Osteoblast (primary cell): Measurements from ENCODE around the gene TMCC2. TPM values are rescaled to one million over a fixed set of nuclear protein-coding genes. Genes with fewer than 3 reads are reported as not detected.

Source experiments
- DNase-seq: peaks from one replicate; pipeline ENCODE4 v3.0.0; 2011; ENCODE audit warnings: low spot score, mixed read lengths; ENCODE audit not compliant: insufficient read length; ENCODE audit errors: missing footprints
- H2AFZ ChIP-seq: 2 replicates; pipeline ENCODE4 v1.6.0; 2011; ENCODE audit warnings: mild to moderate bottlenecking, low read length
- H3K27ac ChIP-seq: 2 replicates; pipeline ENCODE4 v1.5.1; 2011; ENCODE audit warnings: mild to moderate bottlenecking, low read depth, low read length, moderate library complexity
- H3K27me3 ChIP-seq: 2 replicates; pipeline ENCODE4 v1.6.0; 2012; ENCODE audit warnings: mild to moderate bottlenecking, control low read depth, inconsistent platforms, low read length, moderate library complexity; ENCODE audit not compliant: insufficient read depth
- H3K36me3 ChIP-seq: 2 replicates; pipeline ENCODE4 v1.5.1; 2011; ENCODE audit warnings: mild to moderate bottlenecking, low read length, control low read depth, moderate library complexity; ENCODE audit not compliant: insufficient read depth
- H3K4me1 ChIP-seq: 2 replicates; pipeline ENCODE4 v1.5.1; 2011; ENCODE audit warnings: mild to moderate bottlenecking, low read length, control low read depth, moderate library complexity; ENCODE audit not compliant: insufficient read depth
- H3K4me2 ChIP-seq: 2 replicates; pipeline ENCODE4 v1.6.0; 2011; ENCODE audit warnings: mild to moderate bottlenecking, low read length; ENCODE audit not compliant: insufficient read depth
- H3K4me3 ChIP-seq: fragments of 200-600 bp; sonication (generic); 3 replicates; pipeline ENCODE4 v1.5.1; 2012; ENCODE audit warnings: mild to moderate bottlenecking, low read length, inconsistent platforms; ENCODE audit not compliant: insufficient read depth
- H3K79me2 ChIP-seq: 2 replicates; pipeline ENCODE4 v1.6.0; 2012; ENCODE audit warnings: mild to moderate bottlenecking, low read length, control low read depth, inconsistent platforms; ENCODE audit not compliant: insufficient read depth
- H3K9me3 ChIP-seq: 2 replicates; pipeline ENCODE4 v1.5.1; 2011; ENCODE audit warnings: low read depth, low read length, control low read depth
- H4K20me1 ChIP-seq: 2 replicates; pipeline ENCODE4 v1.6.0; 2012; ENCODE audit warnings: mild to moderate bottlenecking, low read length, control low read depth; ENCODE audit not compliant: insufficient read depth
- CTCF ChIP-seq: IDR thresholded peaks from 2 replicates; pipeline ENCODE4 v1.5.1; 2011; ENCODE audit warnings: mild to moderate bottlenecking, low read depth, low read length, moderate library complexity; ENCODE audit errors: extremely low read depth
- total RNA-seq: library from RNA; depleted of rRNA; stranded (reverse); fragments of >200 nt; gene quantifications from 2 replicates; pipeline ENCODE4 v1.2.3, GENCODE V29; 2012

TMCC2 gene
- total RNA-seq, 1 donor, result 1.8 TPM

- DNase-seq, result peak; percentile 91
- H3K79me2 ChIP-seq, result no peaks in the 10 kb centered on the region
- H3K27me3 ChIP-seq, result peaks cover 13% of the 10 kb centered on the region
- H2AFZ ChIP-seq, result peak overlapping the region; percentile 88
- peak overlapping the region; percentile 84 for H3K4me3 ChIP-seq
- peaks cover 23% of the 10 kb centered on the region for H3K4me1 ChIP-seq
- H3K27ac ChIP-seq, result no peak overlapping the region
- H4K20me1 ChIP-seq, result no peaks in the 10 kb centered on the region
- H3K4me2 ChIP-seq, result peak overlapping the region; percentile 99
- H3K9me3 ChIP-seq, result no peaks in the 10 kb centered on the region
- TF ChIP-seq CTCF, result no peak
- H3K36me3 ChIP-seq, result no peaks in the 10 kb centered on the region
Measured at GRCh38 chr1:205228093-205228521, 361 bp downstream of the TMCC2 start.

- Histone ChIP-seq H3K4me1 (peaks cover 23% of the 10 kb centered on the region), H4K20me1 (no peaks in the 10 kb centered on the region), H3K36me3 (no peaks in the 10 kb centered on the region), H3K4me3 (peak overlapping the region; percentile 84), H3K9me3 (no peaks in the 10 kb centered on the region), H3K27ac (no peak overlapping the region), H3K27me3 (peaks cover 10% of the 10 kb centered on the region), H3K4me2 (peak overlapping the region; percentile 99), H2AFZ (no peak overlapping the region), H3K79me2 (no peaks in the 10 kb centered on the region)
- DNase-seq, result peak; percentile 84
- no peak for TF ChIP-seq CTCF
Measured at GRCh38 chr1:205229399-205229871, 1.7 kb downstream of the TMCC2 start.

GRCh38 chr1:205229916-205230700 is 2.4 kb downstream of the TMCC2 start:
- TF ChIP-seq CTCF, result no peak
- peaks cover 23% of the 10 kb centered on the region for H3K4me1 ChIP-seq
- H3K4me3 ChIP-seq, result no peak overlapping the region
- H3K4me2 ChIP-seq, result peak overlapping the region; percentile 33
- H3K36me3 ChIP-seq, result no peaks in the 10 kb centered on the region
- H2AFZ ChIP-seq, result no peak overlapping the region
- DNase-seq, result no peak
- no peaks in the 10 kb centered on the region for H4K20me1 ChIP-seq
- no peak overlapping the region for H3K27ac ChIP-seq
- H3K27me3 ChIP-seq, result peaks cover 7% of the 10 kb centered on the region
- H3K9me3 ChIP-seq, result no peaks in the 10 kb centered on the region
- H3K79me2 ChIP-seq, result no peaks in the 10 kb centered on the region

- H3K9me3 ChIP-seq, result no peaks in the 10 kb centered on the region
- H3K27me3 ChIP-seq, result no peaks in the 10 kb centered on the region
- DNase-seq, result no peak
- H3K4me1 ChIP-seq, result peaks cover 23% of the 10 kb centered on the region
- H3K36me3 ChIP-seq, result no peaks in the 10 kb centered on the region
- no peak overlapping the region for H3K4me2 ChIP-seq
- no peaks in the 10 kb centered on the region for H4K20me1 ChIP-seq
- no peak overlapping the region for H3K27ac ChIP-seq
- no peak overlapping the region for H2AFZ ChIP-seq
- TF ChIP-seq CTCF, result no peak
- H3K79me2 ChIP-seq, result no peaks in the 10 kb centered on the region
- H3K4me3 ChIP-seq, result no peak overlapping the region
Measured at GRCh38 chr1:205230982-205231381, 3.2 kb downstream of the TMCC2 start.
